NCI-H526 (cell line): ENCODE results near the gene PI4KB.
"Not testable (repeated sequence)": the region's sequence is repeated elsewhere in the genome, so short reads cannot be mapped to it uniquely, and the experiment has no call there.

Experiments used
- DNase-seq, 2 experiments: peaks; one replicate each; lab custom pipeline; 2025; lab: John Stamatoyannopoulos, UW

PI4KB gene

DNA sequence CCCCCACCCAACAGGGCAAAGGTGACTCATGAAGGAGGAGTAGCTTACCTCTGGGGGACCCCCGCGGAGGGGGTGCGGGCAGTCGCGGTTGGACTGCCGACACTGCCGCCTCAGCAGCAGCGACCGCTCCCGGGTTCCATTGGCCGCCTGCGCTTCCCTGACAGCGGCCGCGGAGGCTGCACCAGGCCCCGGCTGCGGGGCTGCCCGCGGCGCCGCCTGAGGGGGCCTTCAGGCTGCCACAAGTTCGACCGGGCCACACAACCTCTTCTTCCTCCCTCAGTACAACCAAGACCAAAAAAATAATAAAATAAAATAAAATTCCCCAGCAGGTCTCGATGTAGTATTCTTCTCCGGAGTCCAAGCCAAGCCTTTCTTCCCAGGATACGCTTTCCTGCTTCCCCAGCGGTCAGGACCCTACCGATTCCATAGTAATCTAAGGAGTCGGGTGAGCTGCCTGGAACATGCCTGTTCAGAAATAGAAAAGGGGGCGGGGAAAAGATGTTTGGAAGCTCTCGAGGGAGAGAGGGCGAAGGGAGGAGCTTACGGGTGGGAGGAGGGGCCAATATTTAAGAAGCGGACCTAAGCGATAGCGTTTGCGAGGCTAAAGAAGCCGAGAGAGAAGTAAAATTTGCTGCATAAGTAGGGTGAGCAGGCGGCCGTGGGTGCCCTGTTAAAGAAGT is at the start of gene PI4KB:
PI4KB (minus strand) TSS at position 194 of the 680 bp plus-strand sequence. CDS start 10,935 bp downstream, outside the sequence.
- DNase-seq = peak; percentile 100

DNA sequence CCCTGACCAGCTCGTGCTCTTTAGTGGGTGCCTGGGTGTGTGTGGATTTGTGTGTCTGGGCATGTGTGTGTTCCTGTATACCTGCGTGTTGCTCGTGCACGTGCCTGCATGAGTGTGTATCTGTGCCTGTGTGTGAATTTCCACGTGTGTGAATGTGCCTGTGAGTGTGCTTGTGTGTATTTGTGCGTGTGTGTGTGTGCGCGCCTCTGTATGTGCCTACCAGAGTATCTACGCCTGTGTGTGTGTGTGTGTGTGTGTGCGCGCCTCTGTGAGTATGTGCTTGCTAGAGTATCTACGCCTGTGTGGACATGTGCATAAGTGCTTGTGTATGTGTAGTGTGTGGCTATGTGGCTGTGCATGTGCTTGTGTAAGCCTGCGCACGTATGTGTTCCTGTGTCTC is 46.0 kb upstream of the PI4KB start:
- no peak for DNase-seq

DNA sequence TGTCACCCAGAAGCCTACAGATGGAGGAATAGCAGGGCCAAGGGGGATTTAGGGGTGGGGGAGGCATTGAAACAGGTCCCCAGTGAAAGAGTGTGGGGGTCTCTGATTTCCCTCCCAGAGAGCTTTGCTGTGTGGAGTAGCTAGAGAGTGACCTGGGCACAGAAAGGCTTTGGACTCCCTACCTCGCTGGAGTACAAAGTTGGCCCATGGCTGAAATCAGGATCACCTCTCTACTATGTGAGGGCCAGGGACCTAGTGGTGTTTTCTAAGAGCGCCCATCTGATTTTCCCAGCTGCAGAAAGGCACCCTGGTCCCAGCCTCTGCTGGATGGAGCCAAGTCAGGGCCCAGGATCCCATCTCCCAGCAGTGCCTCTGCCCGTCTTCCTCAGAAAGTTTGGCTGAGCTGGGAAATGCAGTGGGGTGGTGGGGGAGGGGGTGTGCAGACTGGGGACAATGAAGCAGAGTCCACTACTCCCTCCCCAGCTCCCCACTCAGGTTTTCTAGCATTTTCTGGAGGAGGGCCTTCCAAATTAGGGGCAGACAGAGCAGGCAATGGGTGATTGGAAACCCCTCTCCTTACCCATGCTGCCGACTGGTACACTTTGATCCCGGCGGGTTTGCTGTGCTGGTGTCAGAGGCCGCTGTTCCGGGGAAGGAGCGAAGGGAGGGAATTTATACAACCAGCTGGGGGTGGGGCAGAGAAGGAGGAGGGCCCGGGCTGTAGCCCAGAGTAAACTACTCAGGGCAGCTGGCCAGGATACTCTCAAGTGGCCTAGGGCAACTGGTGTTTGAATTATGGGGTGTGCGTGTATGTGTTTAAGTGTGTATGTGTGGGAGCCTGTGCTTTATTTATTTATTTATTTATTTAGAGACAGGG is 45.1 kb upstream of the PI4KB start, which contains the start of gene SELENBP1:
SELENBP1 (minus strand) TSS at position 648 of the 877 bp plus-strand sequence; CDS start at position 584, 64 bp downstream.
- DNase-seq = peak in 1 of 2 experiments; percentile 23

DNA sequence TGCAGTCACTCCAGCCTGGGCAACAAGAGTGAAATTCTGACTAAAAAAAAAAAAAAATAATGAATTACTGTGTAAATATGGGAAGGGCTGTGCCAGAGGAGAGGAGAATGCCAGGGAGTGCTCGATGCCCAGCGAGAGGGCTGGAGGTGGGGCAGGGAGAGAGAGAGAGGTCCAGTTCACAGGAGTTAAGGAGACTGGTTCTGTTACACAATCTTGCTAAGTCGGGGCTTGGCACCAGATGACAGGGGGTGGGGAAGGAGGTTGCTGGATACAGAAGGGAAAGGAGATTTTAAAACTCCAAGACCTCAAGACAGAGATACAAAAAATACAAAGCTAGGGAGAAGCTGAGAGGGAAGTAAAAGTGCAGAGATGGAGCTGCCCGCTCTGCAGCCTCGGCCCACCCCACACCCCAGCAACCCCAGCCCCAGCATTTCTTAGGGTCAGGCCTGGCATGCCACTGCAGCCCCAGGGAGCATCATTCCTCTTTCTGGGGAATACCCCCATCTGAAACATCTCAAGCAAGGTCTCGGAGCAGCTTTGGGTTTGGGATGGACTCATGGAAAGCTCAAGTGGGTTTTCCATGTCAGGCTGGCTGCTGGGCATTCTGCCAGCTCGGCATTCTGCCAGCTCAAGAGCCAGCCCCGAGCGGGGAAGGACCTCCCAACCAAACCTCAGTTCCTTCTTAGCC is 44.3 kb upstream of the PI4KB start:
- DNase-seq = peak in 1 of 2 experiments; percentile 23

DNA sequence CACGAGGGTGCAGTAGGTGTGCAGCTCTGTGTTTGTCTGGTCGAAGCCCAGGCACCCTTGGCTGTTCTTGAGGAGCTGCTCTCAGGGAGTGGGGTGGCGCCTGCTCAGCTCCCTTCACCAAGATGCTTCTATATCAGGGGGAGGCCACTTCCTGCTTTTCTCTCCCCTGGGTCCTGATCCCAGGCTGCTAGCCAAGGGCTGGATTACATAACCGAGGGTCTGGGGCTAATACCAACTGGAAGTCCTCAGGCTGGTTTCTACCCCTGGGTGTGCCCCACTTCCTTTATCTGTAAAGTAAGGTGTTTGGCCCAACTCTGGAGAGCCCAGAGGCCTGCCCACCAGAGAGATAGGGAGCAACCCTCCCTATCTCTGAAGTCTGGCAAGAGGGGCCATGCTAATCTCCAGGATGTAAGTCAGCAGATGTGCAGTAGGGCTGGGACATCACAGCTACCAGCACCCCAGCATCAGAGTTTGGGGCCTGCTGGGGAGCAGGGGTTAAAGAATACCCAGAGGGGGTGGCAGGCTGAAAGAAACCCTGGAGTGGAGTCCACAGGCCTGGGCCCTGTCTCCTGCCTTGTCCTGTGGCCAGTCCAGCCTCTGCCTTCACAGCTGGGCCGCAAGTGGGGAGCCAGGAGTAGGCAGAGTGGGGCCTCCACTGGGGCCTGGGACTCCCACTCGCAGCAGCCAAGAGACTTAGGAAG is 43.1 kb upstream of the PI4KB start:
- no peak for DNase-seq

- DNase-seq = no peak
Measured at GRCh38 chr1:151369621-151370048, 42.4 kb upstream of the PI4KB start.

GRCh38 chr1:151369302-151369610 is 42.0 kb upstream of the PI4KB start:
- DNase-seq = no peak

DNA sequence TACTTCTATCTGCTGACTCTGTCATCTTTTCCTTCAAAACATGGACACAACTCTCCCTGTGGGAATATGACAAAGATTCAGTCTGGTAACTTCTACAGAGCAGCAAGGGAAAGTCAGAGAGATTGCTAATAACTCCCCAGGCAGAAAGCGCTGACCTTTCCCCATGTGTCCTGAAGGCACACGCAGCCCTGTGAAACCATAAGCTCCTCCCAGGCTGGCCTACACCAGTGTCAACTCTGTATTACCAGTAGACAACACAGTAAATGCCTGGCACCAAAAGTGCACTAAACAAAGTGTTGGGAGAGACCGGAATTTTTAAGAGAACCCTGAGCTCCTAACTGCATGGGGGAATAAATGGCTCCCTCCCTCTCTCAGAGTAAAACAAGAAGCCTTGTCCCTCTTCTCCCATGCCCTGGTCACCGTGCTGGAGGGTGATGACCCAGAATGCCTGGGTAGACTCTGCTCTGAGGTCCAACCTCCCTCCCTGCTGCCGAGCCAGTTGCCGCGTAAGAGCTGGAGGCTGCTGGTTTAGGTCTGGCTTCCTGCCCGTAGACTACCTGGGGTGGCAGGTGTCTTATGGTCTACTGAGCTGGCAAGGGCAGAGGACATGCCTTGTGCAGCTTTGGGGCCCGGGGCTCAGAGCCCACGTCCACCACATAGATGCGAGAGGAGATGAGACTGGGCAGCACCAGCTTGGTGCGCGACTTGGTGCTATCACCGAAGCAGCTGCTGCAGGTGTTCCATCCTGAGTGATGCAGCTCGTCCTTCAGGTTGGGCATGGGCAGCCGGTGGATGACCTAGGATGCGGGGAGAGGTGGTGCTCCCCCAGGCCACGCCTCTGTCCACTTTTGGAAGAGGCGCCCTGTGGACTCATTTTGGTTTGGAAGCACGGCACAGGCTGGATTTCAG is 41.4 kb upstream of the PI4KB start:
- DNase-seq = no peak

- DNase-seq = no peak
Measured at GRCh38 chr1:151367658-151368392, 40.6 kb upstream of the PI4KB start.

DNA sequence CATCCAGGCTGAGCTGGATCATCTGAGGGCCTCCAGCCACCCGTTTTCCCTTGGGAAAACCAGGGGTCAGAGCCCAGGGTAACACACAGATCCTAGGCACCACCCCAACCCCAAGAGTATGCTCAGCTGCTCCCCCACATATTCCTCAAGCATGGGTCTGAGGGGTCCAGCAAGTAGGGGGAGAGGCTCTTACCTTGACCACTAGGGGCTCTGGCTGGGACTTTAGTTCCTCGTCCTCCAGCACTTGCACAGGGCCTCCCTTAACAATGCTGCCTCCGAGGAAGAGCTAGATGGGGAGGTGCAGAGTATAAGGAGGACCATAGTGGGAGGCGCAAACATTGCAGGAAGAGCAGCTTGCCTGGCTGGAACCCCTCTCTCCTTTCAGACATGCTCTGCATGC is 37.8 kb upstream of the PI4KB start:
- no peak for DNase-seq

DNA sequence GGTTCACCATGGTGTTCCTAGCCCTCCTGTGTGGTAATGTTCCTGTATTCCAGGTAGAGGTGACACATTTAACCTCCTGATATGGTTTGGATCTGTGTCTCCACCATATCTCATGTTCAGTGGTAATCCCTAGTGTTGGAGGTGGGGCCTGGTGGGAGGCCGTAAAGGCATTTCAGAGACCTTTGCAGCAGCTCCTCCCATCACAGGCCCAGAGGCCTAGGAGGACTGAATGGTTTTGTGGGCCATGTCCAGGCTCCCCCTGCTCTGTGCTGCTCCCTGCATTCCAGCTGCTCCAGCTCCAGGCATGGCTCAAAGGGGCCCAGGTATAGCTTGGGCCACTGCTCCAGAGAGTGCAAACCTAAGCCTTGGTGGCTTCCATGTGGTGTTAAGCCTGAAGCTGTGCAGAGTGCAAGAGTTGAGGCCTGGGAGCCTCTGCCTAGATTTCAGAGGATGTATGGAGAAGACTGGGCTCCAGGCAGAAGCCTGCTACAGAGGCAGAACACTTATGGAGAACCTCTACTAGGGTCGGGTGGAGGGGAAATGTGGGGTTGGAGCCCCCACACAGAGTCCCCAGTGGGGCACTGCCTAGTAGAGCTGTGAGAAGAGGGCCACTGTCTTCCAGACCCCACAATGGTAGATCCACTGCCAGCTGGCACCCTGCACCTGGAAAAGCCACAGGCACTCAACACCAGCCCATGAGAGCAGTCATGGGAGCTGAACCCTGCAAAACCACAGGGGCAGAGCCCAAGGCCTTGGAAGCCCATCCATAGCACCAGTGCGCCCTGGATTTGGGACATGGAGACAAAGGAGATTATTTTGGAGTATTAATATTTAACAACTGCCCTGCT is 35.3 kb upstream of the PI4KB start:
- DNase-seq = no peak

DNA sequence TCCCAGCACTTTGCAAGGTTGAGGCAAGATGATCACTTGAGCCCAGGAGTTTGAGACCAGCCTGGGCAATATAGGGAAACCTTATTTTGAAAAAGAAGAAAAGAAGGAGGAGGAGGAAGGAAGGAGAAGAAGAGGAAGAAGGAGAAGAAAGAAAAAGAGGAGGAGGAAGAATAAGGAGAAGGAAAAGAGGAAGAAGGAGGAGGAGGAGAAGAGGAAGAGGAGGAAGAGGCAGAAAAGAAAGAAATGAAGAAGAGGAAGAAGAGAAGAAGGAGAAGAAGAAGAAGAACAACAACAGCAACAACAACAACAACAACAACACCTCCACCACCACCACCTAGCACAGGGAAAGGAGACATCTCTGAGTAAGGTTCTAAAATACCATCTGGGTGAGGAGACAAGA is 34.7 kb upstream of the PI4KB start:
- DNase-seq = no peak

DNA sequence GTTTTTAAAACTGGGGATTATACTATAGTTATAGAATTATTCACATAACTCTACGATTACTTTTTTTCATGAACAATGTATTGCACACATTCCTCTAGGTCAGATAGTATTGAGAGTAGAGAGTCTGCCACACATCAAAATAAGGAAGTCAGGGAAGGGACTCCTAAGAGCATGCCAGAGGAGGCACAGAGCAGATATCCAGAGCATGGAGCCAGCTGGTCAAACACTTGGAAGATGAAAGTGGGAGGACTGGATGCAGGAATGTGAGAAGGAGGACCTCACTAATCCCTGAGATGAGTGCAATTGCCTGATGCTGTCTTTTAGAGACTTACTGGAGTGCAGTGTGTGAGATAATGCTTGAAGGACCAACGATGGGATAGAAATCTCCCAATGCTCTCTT is 29.5 kb upstream of the PI4KB start:
- DNase-seq = no peak

- no peak for DNase-seq
Measured at GRCh38 chr1:151352021-151352718, 25.0 kb upstream of the PI4KB start.

GRCh38 chr1:151350323-151350722 is 23.1 kb upstream of the PI4KB start:
- DNase-seq = not testable (repeated sequence)

- peak in 1 of 2 experiments; percentile 68 for DNase-seq
Measured at GRCh38 chr1:151347523-151348246, 20.5 kb upstream of the PI4KB start.

DNA sequence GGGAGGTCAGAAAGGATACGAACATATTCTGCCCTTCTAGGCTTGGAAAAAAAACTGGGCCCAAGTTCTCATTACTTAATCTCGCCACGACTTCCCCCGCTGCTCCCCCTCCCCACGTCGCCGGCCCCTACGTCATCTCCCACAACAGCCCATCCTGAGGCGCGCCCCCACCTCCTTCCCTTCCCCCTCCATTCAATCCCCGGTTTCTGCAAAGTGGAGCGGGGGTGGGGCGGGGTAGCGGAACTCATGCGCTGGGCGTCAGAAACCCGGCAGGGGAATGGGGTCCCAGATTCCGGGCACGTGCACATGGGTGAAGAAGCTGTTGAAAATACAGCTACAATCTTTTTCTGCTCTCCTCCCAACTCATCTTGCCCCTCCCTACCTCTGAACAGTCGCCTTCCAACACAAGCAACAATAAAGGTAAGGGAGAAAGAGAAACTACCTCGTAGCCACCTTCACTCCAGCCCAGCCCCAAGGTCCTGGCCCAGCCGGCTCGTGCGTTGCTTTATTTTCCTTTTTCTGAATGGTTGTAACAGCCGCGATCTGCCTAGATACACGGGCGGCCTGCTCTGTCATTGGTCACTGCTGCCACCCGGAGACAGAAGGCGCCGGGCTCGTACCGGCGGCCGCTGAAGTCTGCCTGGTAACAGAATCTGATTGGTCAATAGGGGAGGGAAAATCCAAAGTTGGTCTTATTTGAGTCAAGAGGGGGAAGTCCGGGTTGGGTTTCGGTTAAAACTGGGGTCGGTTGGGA is 19.7 kb upstream of the PI4KB start, which contains the start of gene RFX5:
RFX5 (minus strand) TSS at position 484 of the 754 bp plus-strand sequence. CDS start 932 bp downstream, outside the sequence.
- DNase-seq = peak; percentile 100
